Stimulated activated CD4-positive, alpha-beta T cell treated with anti-CD3 and anti-CD28 coated beads, Interleukin-15, amount 100 ng/mL, for 1 hour (primary cell): Measurements from ENCODE around the gene FAM3B.

Experiments
- DNase-seq, 2 donors: peaks; one replicate each; pipeline ENCODE4 v3.0.0-alpha.2; 2020; ENCODE audit warnings: low read depth in 1 of 2, low spot score in 1 of 2

FAM3B gene

GRCh38 chr21:41393876-41394465 is 77.4 kb downstream of the FAM3B start:
- no peak for DNase-seq

- DNase-seq = no peak
These were observed 80.0 kb downstream of the FAM3B start for GRCh38 chr21:41396558-41397075.

GRCh38 chr21:41397471-41397891 is 80.9 kb downstream of the FAM3B start:
- DNase-seq = no peak

DNA sequence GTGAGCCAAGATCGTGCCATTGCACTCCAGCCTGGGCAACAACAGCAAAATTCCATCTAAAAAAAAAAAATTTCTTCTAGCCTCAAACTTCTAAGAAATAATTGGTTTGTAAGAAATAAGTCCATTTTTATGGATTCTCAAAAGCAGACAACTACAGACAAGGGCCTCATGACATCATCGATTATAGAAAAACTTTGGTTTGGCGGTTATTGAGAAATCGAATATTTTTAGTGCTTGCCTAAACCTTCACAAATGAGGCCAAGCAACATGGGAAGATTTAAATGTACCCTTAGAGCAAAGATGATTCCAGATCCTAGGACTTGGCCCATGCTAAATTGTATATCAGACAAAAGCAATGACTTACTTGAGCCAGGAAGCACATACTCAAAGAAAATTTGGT is 81.7 kb downstream of the FAM3B start:
- DNase-seq = no peak

GRCh38 chr21:41398831-41399230 is 82.2 kb downstream of the FAM3B start:
- no peak for DNase-seq

DNA sequence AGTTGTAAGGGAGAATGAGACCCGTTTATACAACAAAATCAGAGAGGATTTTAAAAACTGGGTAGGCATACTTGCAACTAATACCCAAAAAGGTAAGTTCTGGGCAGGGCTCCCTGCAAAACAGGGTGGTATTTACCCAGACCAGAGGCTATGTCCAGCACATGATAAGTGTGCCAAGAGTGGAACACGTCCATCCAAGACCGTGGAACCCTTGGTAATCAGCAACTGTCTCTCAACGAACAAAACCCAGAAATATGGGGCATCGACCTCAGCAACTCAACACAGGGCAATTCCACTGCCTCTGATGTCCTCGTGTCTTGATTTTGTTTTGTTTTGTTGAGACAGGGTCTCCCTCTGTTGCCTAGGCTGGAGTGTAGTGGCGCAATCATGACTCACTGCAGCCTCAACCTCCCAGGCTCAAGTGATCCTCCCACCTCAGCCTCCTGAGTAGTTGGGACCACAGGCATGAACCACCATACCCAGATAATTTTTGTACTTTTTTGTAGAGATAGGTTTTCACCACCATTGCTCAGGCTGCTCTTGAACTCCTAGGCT is 82.7 kb downstream of the FAM3B start:
- no peak for DNase-seq

GRCh38 chr21:41402231-41402630 is 85.6 kb downstream of the FAM3B start:
- DNase-seq = no peak

DNA sequence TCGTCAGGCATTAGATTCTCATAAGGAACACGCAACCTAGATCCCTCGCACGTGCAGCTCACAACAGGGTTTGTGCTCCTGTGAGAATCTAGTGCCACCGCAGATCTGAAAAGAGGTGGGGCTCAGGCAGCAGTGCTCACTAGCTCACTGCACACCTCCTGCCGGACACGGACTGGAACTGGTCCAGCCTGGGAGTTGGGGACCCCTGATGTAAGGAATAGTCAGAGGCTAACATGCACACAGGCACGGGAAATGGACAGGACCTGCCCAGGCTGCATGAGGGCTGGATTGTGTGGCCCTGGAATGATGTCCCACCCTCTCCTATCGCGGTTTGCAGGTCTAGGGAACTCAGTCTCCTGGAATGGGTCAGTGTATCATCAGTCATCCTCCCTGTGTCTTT is 86.2 kb downstream of the FAM3B start:
- DNase-seq = no peak

DNA sequence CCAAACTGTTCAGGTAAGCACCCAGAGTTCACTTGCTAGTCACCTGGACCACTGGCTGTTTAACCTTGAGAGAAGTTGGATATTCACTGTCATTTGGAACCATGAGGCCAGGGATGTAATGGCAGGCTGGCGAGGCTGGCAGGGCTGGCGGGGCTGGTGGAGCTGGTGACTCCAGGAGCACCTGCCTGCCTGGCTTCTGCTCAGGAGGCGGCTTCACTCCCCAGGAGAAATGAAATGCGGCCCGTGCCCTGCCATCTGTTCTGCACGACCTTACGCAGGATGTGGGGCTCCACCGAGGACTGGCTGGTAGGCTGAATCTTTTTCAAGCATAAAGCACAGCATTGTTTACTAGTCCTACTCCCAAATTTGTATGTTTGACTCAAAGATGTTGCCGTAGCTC is 86.7 kb downstream of the FAM3B start:
- DNase-seq = no peak

DNA sequence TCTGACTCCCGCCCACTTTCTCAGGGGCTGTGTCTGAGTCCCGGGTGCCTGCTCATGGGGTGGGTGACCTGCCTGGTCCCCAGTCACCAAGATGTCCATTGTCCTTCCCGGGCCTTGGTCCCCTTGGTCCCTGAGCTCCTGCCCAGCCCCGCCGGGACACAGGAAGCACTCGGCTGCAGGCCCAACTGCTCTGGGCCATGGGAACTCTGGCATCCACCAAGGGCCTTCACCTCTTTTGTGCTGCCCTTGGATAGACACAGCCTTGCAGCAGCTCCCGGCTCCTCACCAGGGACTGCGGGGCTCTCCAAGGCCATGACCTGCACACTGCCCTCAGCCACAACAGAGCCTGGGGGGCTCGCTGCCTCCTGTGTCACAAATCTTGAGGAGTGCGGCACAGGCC is 87.4 kb downstream of the FAM3B start:
- no peak for DNase-seq

GRCh38 chr21:41405321-41405720 is 88.7 kb downstream of the FAM3B start:
- no peak for DNase-seq

- no peak for DNase-seq
These were observed 89.7 kb downstream of the FAM3B start for GRCh38 chr21:41406340-41406739.
